Mucosa of rectum (tissue), 2 donors: Measurements from ENCODE around the gene PPP1R14D.

Source experiments
- H3K27ac ChIP-seq, 2 donors: one replicate each; pipeline ENCODE4 v1.7.0; 2013; ENCODE audit warnings: inconsistent platforms in 2 of 2, low read depth in 2 of 2, low read length in 2 of 2
- H3K27me3 ChIP-seq, 2 donors: one replicate each; pipeline ENCODE4 v1.7.0; 2013; ENCODE audit warnings: low read length in 2 of 2; ENCODE audit not compliant: control insufficient read depth in 2 of 2, insufficient read depth in 2 of 2
- H3K36me3 ChIP-seq, 2 donors: one replicate each; pipeline ENCODE4 v1.7.0; 2013; ENCODE audit warnings: low read length in 2 of 2; ENCODE audit not compliant: control insufficient read depth in 2 of 2, insufficient read depth in 2 of 2
- H3K4me1 ChIP-seq, 2 donors: one replicate each; pipeline ENCODE4 v1.7.0; 2013; ENCODE audit warnings: low read length in 2 of 2, mild to moderate bottlenecking in 1 of 2; ENCODE audit not compliant: control insufficient read depth in 2 of 2, insufficient read depth in 2 of 2
- H3K4me3 ChIP-seq, 2 donors: one replicate each; pipeline ENCODE4 v1.7.0; 2013; ENCODE audit warnings: low read length in 2 of 2
- H3K9ac ChIP-seq, 2 donors: one replicate each; pipeline ENCODE4 v1.7.0; 2013; ENCODE audit warnings: low read length in 2 of 2, low read depth in 1 of 2, mild to moderate bottlenecking in 1 of 2
- H3K9me3 ChIP-seq, 2 donors: one replicate each; pipeline ENCODE4 v1.7.0; 2013; ENCODE audit warnings: low read length in 2 of 2; ENCODE audit not compliant: control insufficient read depth in 2 of 2
- donor health status: healthy.
- donor health status: Normal muscosa, but diverticular disease.

PPP1R14D gene

GRCh38 chr15:40787991-40788390 lies 40.5 kb downstream of the PPP1R14D start:
- Histone ChIP-seq H3K36me3 (peaks cover 0 to 6% of the 10 kb centered on the region in 2 donors), H3K27me3 (no peaks in the 10 kb centered on the region), H3K4me1 (peaks cover 25 to 44% of the 10 kb centered on the region in 2 donors), H3K9me3 (no peaks in the 10 kb centered on the region), H3K27ac (peak overlapping the region; percentile 85 to 86), H3K9ac (peak overlapping the region; percentile 17 to 62), H3K4me3 (peak overlapping the region in 1 of 2 donors; percentile 26)

- Histone ChIP-seq H3K4me3 (peak overlapping the region; percentile 14 to 26), H3K9me3 (no peaks in the 10 kb centered on the region), H3K36me3 (peaks cover 0 to 6% of the 10 kb centered on the region in 2 donors), H3K27me3 (no peaks in the 10 kb centered on the region), H3K27ac (peak overlapping the region; percentile 85 to 86), H3K4me1 (peaks cover 25 to 43% of the 10 kb centered on the region in 2 donors), H3K9ac (peak overlapping the region; percentile 20 to 62)
Measured at GRCh38 chr15:40787344-40787841, 41.1 kb downstream of the PPP1R14D start.

GRCh38 chr15:40785814-40786213 lies 42.7 kb downstream of the PPP1R14D start:
- H3K9ac ChIP-seq = peak overlapping the region in 1 of 2 donors; percentile 42
- H3K27ac ChIP-seq = no peak overlapping the region
- H3K36me3 ChIP-seq = peaks cover 0 to 3% of the 10 kb centered on the region in 2 donors
- H3K27me3 ChIP-seq = no peaks in the 10 kb centered on the region
- no peaks in the 10 kb centered on the region for H3K9me3 ChIP-seq
- H3K4me3 ChIP-seq = no peak overlapping the region
- peaks cover 25 to 40% of the 10 kb centered on the region in 2 donors for H3K4me1 ChIP-seq

- Histone ChIP-seq H3K9me3 (no peaks in the 10 kb centered on the region), H3K4me3 (no peak overlapping the region), H3K27me3 (no peaks in the 10 kb centered on the region), H3K27ac (no peak overlapping the region), H3K36me3 (peaks cover 0 to under 1% of the 10 kb centered on the region in 2 donors), H3K4me1 (peaks cover 25 to 38% of the 10 kb centered on the region in 2 donors), H3K9ac (no peak overlapping the region)
Measured at GRCh38 chr15:40785164-40785563, 43.3 kb downstream of the PPP1R14D start.

GRCh38 chr15:40782609-40783227 lies 45.8 kb downstream of the PPP1R14D start:
- Histone ChIP-seq H3K9ac (no peak overlapping the region), H3K36me3 (peaks cover 10 to 17% of the 10 kb centered on the region in 2 donors), H3K9me3 (no peaks in the 10 kb centered on the region), H3K27me3 (no peaks in the 10 kb centered on the region), H3K4me1 (peaks cover 15 to 23% of the 10 kb centered on the region in 2 donors), H3K4me3 (no peak overlapping the region), H3K27ac (no peak overlapping the region)

GRCh38 chr15:40776537-40777141 lies 51.9 kb downstream of the PPP1R14D start:
- Histone ChIP-seq H3K36me3 (peaks cover 53 to 61% of the 10 kb centered on the region in 2 donors), H3K9ac (no peak overlapping the region), H3K27me3 (no peaks in the 10 kb centered on the region), H3K4me1 (no peaks in the 10 kb centered on the region), H3K9me3 (no peaks in the 10 kb centered on the region), H3K27ac (no peak overlapping the region), H3K4me3 (no peak overlapping the region)

- peaks cover 53 to 61% of the 10 kb centered on the region in 2 donors for H3K36me3 ChIP-seq
- no peaks in the 10 kb centered on the region for H3K27me3 ChIP-seq
- no peak overlapping the region for H3K9ac ChIP-seq
- no peak overlapping the region for H3K4me3 ChIP-seq
- no peaks in the 10 kb centered on the region for H3K9me3 ChIP-seq
- H3K4me1 ChIP-seq = peaks cover 0 to under 1% of the 10 kb centered on the region in 2 donors
- H3K27ac ChIP-seq = no peak overlapping the region
Measured at GRCh38 chr15:40775740-40776536, 52.6 kb downstream of the PPP1R14D start.

GRCh38 chr15:40775007-40775406 lies 53.5 kb downstream of the PPP1R14D start:
- Histone ChIP-seq H3K4me3 (no peak overlapping the region), H3K9ac (no peak overlapping the region), H3K36me3 (peaks cover 51 to 61% of the 10 kb centered on the region in 2 donors)

GRCh38 chr15:40773902-40774301 lies 54.6 kb downstream of the PPP1R14D start:
- H3K9me3 ChIP-seq = no peaks in the 10 kb centered on the region
- peaks cover 14 to 21% of the 10 kb centered on the region in 2 donors for H3K4me1 ChIP-seq
- H3K27me3 ChIP-seq = no peaks in the 10 kb centered on the region
- H3K4me3 ChIP-seq = no peak overlapping the region
- no peak overlapping the region for H3K27ac ChIP-seq
- H3K9ac ChIP-seq = no peak overlapping the region
- peaks cover 45 to 50% of the 10 kb centered on the region in 2 donors for H3K36me3 ChIP-seq

More at GRCh38 chr15:40775007-40775406, 53.5 kb downstream of the PPP1R14D start:
- Histone ChIP-seq H3K9me3 (no peaks in the 10 kb centered on the region), H3K27me3 (no peaks in the 10 kb centered on the region), H3K4me1 (peaks cover 3 to 10% of the 10 kb centered on the region in 2 donors), H3K27ac (no peak overlapping the region)

GRCh38 chr15:40773496-40773895 lies 55.0 kb downstream of the PPP1R14D start:
- Histone ChIP-seq H3K27me3 (no peaks in the 10 kb centered on the region), H3K4me3 (no peak overlapping the region), H3K9me3 (no peaks in the 10 kb centered on the region), H3K4me1 (peaks cover 18 to 25% of the 10 kb centered on the region in 2 donors), H3K27ac (no peak overlapping the region), H3K9ac (no peak overlapping the region), H3K36me3 (peaks cover 45 to 46% of the 10 kb centered on the region in 2 donors)
